HCT116 (cell line): ENCODE results near the gene ESRP2. TPM values are rescaled to one million over a fixed set of nuclear protein-coding genes. Genes with fewer than 3 reads are reported as not detected.

Source experiments
- ATAC-seq: fragments of 200-7000 bp; cut with Tn5 transposase; 2 replicates; pipeline ENCODE4 v1.9.1; 2020; ENCODE audit warnings: mild to moderate bottlenecking, moderate library complexity
- BruUV-seq: library from RNA; stranded (reverse); fragments of 400-500 nt; replicated peaks from 2 replicates; lab custom pipeline; 2021; lab: Mats Ljungman, UMichigan
- CTCF ChIA-PET: fragments of 300-600 bp; sonication (Branson Sonifier 250); formaldehyde crosslinking; loops from one replicate; lab custom pipeline; 2021; ENCODE audit warnings: antibody characterized with exemption; lab: Charles Lee
- POLR2A ChIA-PET: fragments of 300-600, 350-600 bp; sonication (Branson Sonifier 250); formaldehyde crosslinking; loops from one replicate; lab custom pipeline; 2021; ENCODE audit warnings: antibody characterized with exemption; lab: Charles Lee
- RAD21 ChIA-PET, 2 experiments: fragments of 300-600 bp; sonication (Branson Sonifier 250); formaldehyde crosslinking; loops; one replicate each; lab custom pipeline; 2023; ENCODE audit warnings: low total read pairs in 2 of 2; ENCODE audit not compliant: uncharacterized antibody in 2 of 2, unreplicated experiment in 2 of 2, low non-redundant PET in 1 of 2; lab: Charles Lee
- DNase-seq: peaks from one replicate; pipeline ENCODE4 v3.0.0-alpha.2; 2010; ENCODE audit warnings: low read depth, low spot score
- H2AFZ ChIP-seq: fragments of 200-600 bp; shearing (Covaris generic), sonication (generic); 2 replicates; pipeline ENCODE4 v1.6.1; 2017; ENCODE audit warnings: low read depth, mixed run types, mixed read lengths, antibody characterized with exemption, low read length; ENCODE audit not compliant: poor library complexity, severe bottlenecking
- H3K27ac ChIP-seq: 2 replicates; pipeline ENCODE4 v1.5.1; 2012; ENCODE audit warnings: low read depth, low read length
- H3K27me3 ChIP-seq: fragments of 200-600 bp; sonication (generic); 2 replicates; pipeline ENCODE4 v1.6.1; 2016; ENCODE audit warnings: mixed run types, low read length, mixed read lengths; ENCODE audit not compliant: insufficient read depth
- H3K36me3 ChIP-seq, 2 experiments: fragments of 200-500 bp in 1 of 2; fragments of 200-600 bp in 1 of 2; sonication (Bioruptor generic) in 1 of 2; sonication (generic) in 1 of 2; 2 replicates each; pipeline versions ENCODE4 v1.5.1 to v1.6.1; 2014 to 2016; ENCODE audit warnings: low read length in 2 of 2, inconsistent platforms in 1 of 2, mixed read lengths in 1 of 2, mixed run types in 1 of 2; ENCODE audit not compliant: insufficient read depth in 2 of 2, control insufficient read depth in 1 of 2
- H3K4me1 ChIP-seq, 2 experiments: fragments of 200-600 bp in 1 of 2; sonication (generic) in 1 of 2; 2 replicates each; pipeline versions ENCODE4 v1.5.1 to v1.6.1; 2012 to 2017; ENCODE audit warnings: low read length in 2 of 2, inconsistent platforms in 1 of 2, mild to moderate bottlenecking in 1 of 2, mixed read lengths in 1 of 2, mixed run types in 1 of 2, moderate library complexity in 1 of 2; ENCODE audit not compliant: insufficient read depth in 2 of 2, control insufficient read depth in 1 of 2
- H3K4me2 ChIP-seq: fragments of 200-600 bp; sonication (generic); 2 replicates; pipeline ENCODE4 v1.6.1; 2017; ENCODE audit warnings: mixed run types, low read length, mixed read lengths
- H3K4me3 ChIP-seq, 2 experiments: fragments of 200-600 bp in 1 of 2; sonication (generic) in 1 of 2; replicated peaks in 1 of 2; 2 replicates each; pipeline ENCODE4 v1.5.1; 2011 to 2016; ENCODE audit warnings: low read length in 2 of 2, control low read depth in 1 of 2, low read depth in 1 of 2, mild to moderate bottlenecking in 1 of 2, mixed read lengths in 1 of 2, mixed run types in 1 of 2
- H3K79me2 ChIP-seq: fragments of 200-600 bp; sonication (generic); 2 replicates; pipeline ENCODE4 v1.6.1; 2017; ENCODE audit warnings: mild to moderate bottlenecking, mixed run types, low read length, moderate library complexity, mixed read lengths; ENCODE audit not compliant: insufficient read depth
- H3K9ac ChIP-seq: fragments of 200-600 bp; sonication (generic); 2 replicates; pipeline ENCODE4 v1.6.1; 2016; ENCODE audit warnings: low read length, mixed read lengths
- H3K9me2 ChIP-seq: fragments of 200-600 bp; sonication (generic), shearing (Covaris generic); 2 replicates; pipeline ENCODE4 v1.6.1; 2017; ENCODE audit warnings: mixed run types, mild to moderate bottlenecking, moderate library complexity; ENCODE audit not compliant: insufficient read depth
- H3K9me3 ChIP-seq, 2 experiments: fragments of 200-500 bp in 1 of 2; fragments of 200-600 bp in 1 of 2; sonication (Bioruptor generic) in 1 of 2; sonication (generic) in 1 of 2; 2 replicates each; pipeline ENCODE4 v1.6.1; 2014 to 2017; ENCODE audit warnings: low read length in 2 of 2, mixed read lengths in 2 of 2, inconsistent platforms in 1 of 2, low read depth in 1 of 2, mild to moderate bottlenecking in 1 of 2, mixed run types in 1 of 2, moderate library complexity in 1 of 2; ENCODE audit not compliant: control insufficient read depth in 1 of 2, insufficient read depth in 1 of 2
- H4K20me1 ChIP-seq: fragments of 200-600 bp; sonication (generic), shearing (Covaris generic); 2 replicates; pipeline ENCODE4 v1.6.1; 2017; ENCODE audit warnings: mixed run types, mild to moderate bottlenecking, moderate library complexity; ENCODE audit not compliant: insufficient read depth
- CBX3 ChIP-seq: IDR thresholded peaks from 2 replicates; pipeline ENCODE4 v1.6.1; 2012; ENCODE audit warnings: low read depth
- ELF1 ChIP-seq: IDR thresholded peaks from 2 replicates; pipeline ENCODE4 v1.6.1; 2012; ENCODE audit warnings: low read depth, borderline replicate concordance
- EZH2 ChIP-seq: fragments of 200-600 bp; sonication (generic); IDR thresholded peaks from 2 replicates; pipeline ENCODE4 v1.6.1; 2017; ENCODE audit warnings: antibody characterized with exemption, mixed run types
- EZH2phosphoT487 ChIP-seq: fragments of 200-600 bp; IDR thresholded peaks from 2 replicates; pipeline ENCODE4 v1.6.1; 2018; ENCODE audit warnings: antibody characterized with exemption, borderline replicate concordance
- FOSL1 ChIP-seq: IDR thresholded peaks from 2 replicates; pipeline ENCODE4 v1.6.1; 2012; ENCODE audit warnings: low read depth
- JUND ChIP-seq: IDR thresholded peaks from 2 replicates; pipeline ENCODE4 v1.6.1; 2012
- POLR2A ChIP-seq: IDR thresholded peaks from 2 replicates; pipeline ENCODE4 v1.7.0; 2011; ENCODE audit warnings: borderline replicate concordance; ENCODE audit not compliant: insufficient read depth, insufficient read length; ENCODE audit errors: extremely low read depth
- POLR2AphosphoS5 ChIP-seq: IDR thresholded peaks from 2 replicates; pipeline ENCODE4 v1.6.1; 2011; ENCODE audit warnings: mild to moderate bottlenecking, low read depth, low read length, moderate library complexity
- SIN3A ChIP-seq: IDR thresholded peaks from 2 replicates; pipeline ENCODE4 v1.6.1; 2012; ENCODE audit warnings: low read depth
- SRF ChIP-seq: IDR thresholded peaks from 2 replicates; pipeline ENCODE4 v1.6.1; 2012; ENCODE audit warnings: low read depth
- TCF7L2 ChIP-seq: IDR thresholded peaks from 2 replicates; pipeline ENCODE4 v1.7.0; 2011; ENCODE audit warnings: borderline replicate concordance, inconsistent platforms; ENCODE audit not compliant: insufficient read depth, insufficient read length; ENCODE audit errors: extremely low read depth
- ZBTB33 ChIP-seq: IDR thresholded peaks from 2 replicates; pipeline ENCODE4 v1.6.1; 2011; ENCODE audit warnings: mild to moderate bottlenecking, low read length, moderate library complexity; ENCODE audit not compliant: insufficient replicate concordance; ENCODE audit errors: extremely low read depth
- ZFX ChIP-seq: fragments of 450-650 bp; IDR thresholded peaks from 2 replicates; pipeline ENCODE4 v1.6.1; 2017
- intact Hi-C: fragments of 100-400 bp; cut with micrococcal nuclease; formaldehyde crosslinking; loops from 2 replicates; pipeline ENCODE4 v1.10.0; 2022
- total RNA-seq: library from RNA; stranded (reverse); gene quantifications from one replicate; pipeline ENCODE4 v1.2.1, GENCODE V29; 2021; ENCODE audit not compliant: unreplicated experiment

Gene ESRP2
- total RNA-seq, 1 experiment from 2014 or later = 42.5 TPM

GRCh38 chr16:68284847-68285246, 48.9 kb upstream of the ESRP2 start:
- Histone ChIP-seq H2AFZ (no peak overlapping the region), H3K36me3 (peaks cover 0 to 31% of the 10 kb centered on the region in 2 experiments; a peak in 2 of 4 replicates), H3K9me2 (no peaks in the 10 kb centered on the region)
- no TSS peak for BruUV-seq
- no peak for TF ChIP-seq EZH2
- TF ChIP-seq EZH2phosphoT487 = no peak
- TF ChIP-seq JUND = no peak
- TF ChIP-seq SRF = no peak
- TF ChIP-seq ZBTB33 = no peak
- TF ChIP-seq CBX3 = no peak
- no peak for TF ChIP-seq SIN3A
- TF ChIP-seq ELF1 = no peak
- TF ChIP-seq ZFX = no peak
- TF ChIP-seq FOSL1 = no peak
- TF ChIP-seq POLR2AphosphoS5 = no peak
- TF ChIP-seq POLR2A = no peak
- TF ChIP-seq TCF7L2 = no peak
- TF ChIP-seq, all 23 proteins: peak for 0
- H3K79me2 ChIP-seq = peaks cover 71% of the 10 kb centered on the region
- ChIA-PET RAD21 (no interaction called here), CTCF (no interaction called here), POLR2A (interaction anchor here (0.9 kb wide), 1 partner anchor 47 kb away, joined by 3 read pairs; no protein-coding TSS in a partner anchor)
- H4K20me1 ChIP-seq = no peaks in the 10 kb centered on the region
- no peaks in the 10 kb centered on the region for H3K27me3 ChIP-seq
- no peak for DNase-seq
- no peak overlapping the region for H3K4me3 ChIP-seq
- intact Hi-C loops = no loop called here
- no peaks in the 10 kb centered on the region for H3K9me3 ChIP-seq
- no peak overlapping the region for H3K4me2 ChIP-seq
- H3K9ac ChIP-seq = no peak overlapping the region
- ATAC-seq = no peak
- H3K27ac ChIP-seq = no peak overlapping the region
- H3K4me1 ChIP-seq = peaks cover 0 to 7% of the 10 kb centered on the region in 2 experiments; a peak in 1 of 4 replicates
